NT2/D1 (cell line): ENCODE results near the gene MTHFSD.

Source experiments
- YY1 ChIP-seq: IDR thresholded peaks from 2 replicates; pipeline ENCODE4 v1.6.1; 2011; ENCODE audit not compliant: insufficient read length, insufficient read depth
- ZNF274 ChIP-seq: IDR thresholded peaks from 2 replicates; pipeline ENCODE4 v1.6.1; 2011; ENCODE audit warnings: mild to moderate bottlenecking, low read depth, low read length

DNA sequence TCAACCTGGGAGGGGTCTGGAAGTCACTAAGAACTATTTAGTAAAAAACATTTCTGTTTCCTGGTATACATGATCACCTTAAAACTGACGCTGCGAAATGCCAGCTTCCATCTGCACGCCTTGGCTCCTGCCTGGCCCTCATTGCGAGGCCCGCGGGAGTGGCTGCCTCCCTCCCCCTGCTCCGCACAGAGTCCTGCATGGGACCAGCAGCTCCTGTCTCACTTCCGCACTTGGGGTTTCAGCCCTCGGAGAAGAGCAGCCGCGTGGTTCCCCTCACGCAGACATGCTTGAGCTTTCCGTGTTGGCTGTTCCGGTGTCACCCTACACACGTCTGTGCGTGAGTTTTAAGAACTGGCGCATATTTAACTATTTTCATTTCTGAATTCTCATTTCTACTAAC lies 18.4 kb downstream of the MTHFSD start:
- TF ChIP-seq YY1 (no peak), ZNF274 (no peak)
